ENCODE measurements around the gene EDIL3. TPM values are rescaled to one million over a fixed set of nuclear protein-coding genes. Genes with fewer than 3 reads are reported as not detected.

EDIL3 gene
- total and polyA plus RNA-seq, 10 of the 15 experiments (the other 5 are each of a cell fraction or from before 2014, with no cell fraction given) = 0.01 to 0.62 (median 0.20) TPM

- H3K4me2 ChIP-seq (ENCODE audit: control insufficient read depth, insufficient read depth) = no peak overlapping the region
- no peak overlapping the region for H3K4me3 ChIP-seq
- H4K20me1 ChIP-seq (ENCODE audit: control insufficient read depth, insufficient read depth) = no peaks in the 10 kb centered on the region
- H3K4me1 ChIP-seq (ENCODE audit: control insufficient read depth, insufficient read depth, low read length) = no peaks in the 10 kb centered on the region
- ATAC-seq = no peak
- BruUV-seq (replicated peaks) = no TSS peak
- SMC1A ChIA-PET (ENCODE audit: uncharacterized antibody, unreplicated experiment) = no interaction called here
- H3K27ac ChIP-seq (ENCODE audit: control insufficient read depth, insufficient read depth) = no peak overlapping the region
- H3K9ac ChIP-seq (ENCODE audit: control insufficient read depth, insufficient read depth, low read length) = no peak overlapping the region
- H2AFZ ChIP-seq (ENCODE audit: control insufficient read depth, low read depth, low read length) = no peak overlapping the region
- CTCF ChIA-PET = no interaction called here
- RAD21 ChIA-PET (ENCODE audit: unreplicated experiment) = no interaction called here
- no peaks in the 10 kb centered on the region for H3K9me3 ChIP-seq (replicated peaks; ENCODE audit: control insufficient read depth, insufficient read depth, low read length)
- no peak for TF ChIP-seq EED (IDR thresholded peaks at IDR 0.05; ENCODE audit: low read depth)
- H3K27me3 ChIP-seq (replicated peaks in 1 of 2; ENCODE audit: control insufficient read depth in 2 of 2, insufficient read depth in 2 of 2, low read length in 1 of 2) = no peaks in the 10 kb centered on the region
- no peak for DNase-seq (ENCODE audit: low read depth, low spot score)
- in situ Hi-C loops (cut with MboI) = no loop called here
- no peak for FAIRE-seq
- H3K36me3 ChIP-seq (ENCODE audit: control insufficient read depth in 2 of 2, insufficient read depth in 2 of 2, low read length in 1 of 2) = no peaks in the 10 kb centered on the region
- intact Hi-C loops (cut with micrococcal nuclease; ENCODE audit: unreplicated experiment) = no loop called here
- POLR2A ChIA-PET = no interaction called here
- no peaks in the 10 kb centered on the region for H3K79me2 ChIP-seq (ENCODE audit: control insufficient read depth, insufficient read depth, low read length)
Measured at GRCh38 chr5:84362061-84362720, 22.5 kb downstream of the EDIL3 start.

GRCh38 chr5:84361572-84361971 lies 23.1 kb downstream of the EDIL3 start:
- RAD21 ChIA-PET (ENCODE audit: unreplicated experiment) = no interaction called here
- Histone ChIP-seq H2AFZ (ENCODE audit: control insufficient read depth, low read depth, low read length) (no peak overlapping the region), H3K79me2 (ENCODE audit: control insufficient read depth, insufficient read depth, low read length) (no peaks in the 10 kb centered on the region), H3K4me3 (no peak overlapping the region), H4K20me1 (ENCODE audit: control insufficient read depth, insufficient read depth) (no peaks in the 10 kb centered on the region), H3K4me1 (ENCODE audit: control insufficient read depth, insufficient read depth, low read length) (no peaks in the 10 kb centered on the region), H3K27ac (ENCODE audit: control insufficient read depth, insufficient read depth) (no peak overlapping the region), H3K9me3 (replicated peaks; ENCODE audit: control insufficient read depth, insufficient read depth, low read length) (no peaks in the 10 kb centered on the region), H3K9ac (ENCODE audit: control insufficient read depth, insufficient read depth, low read length) (no peak overlapping the region), H3K36me3 (ENCODE audit: control insufficient read depth in 2 of 2, insufficient read depth in 2 of 2, low read length in 1 of 2) (no peaks in the 10 kb centered on the region), H3K4me2 (ENCODE audit: control insufficient read depth, insufficient read depth) (no peak overlapping the region), H3K27me3 (replicated peaks in 1 of 2; ENCODE audit: control insufficient read depth in 2 of 2, insufficient read depth in 2 of 2, low read length in 1 of 2) (no peaks in the 10 kb centered on the region)
- in situ Hi-C loops (cut with MboI) = no loop called here
- BruUV-seq (replicated peaks) = no TSS peak
- no peak for FAIRE-seq
- no peak for DNase-seq (ENCODE audit: low read depth, low spot score)
- 16% methylated on average over 2 of the region's 2 CpGs for WGBS (ENCODE audit: insufficient coverage, insufficient replicate concordance, low lambda C conversion rate, missing lambda C conversion rate)
- intact Hi-C loops (cut with micrococcal nuclease; ENCODE audit: unreplicated experiment) = no loop called here
- CTCF ChIA-PET = no interaction called here
- POLR2A ChIA-PET = no interaction called here
- SMC1A ChIA-PET (ENCODE audit: uncharacterized antibody, unreplicated experiment) = no interaction called here
- no peak for ATAC-seq
- TF ChIP-seq RB1 (IDR thresholded peaks at IDR 0.05; ENCODE audit: borderline replicate concordance) = no peak
- no peak for TF ChIP-seq E2F8 (IDR thresholded peaks at IDR 0.05; ENCODE audit: low read depth, partially characterized antibody)
- no peak for TF ChIP-seq ATF2 (IDR thresholded peaks at IDR 0.05; ENCODE audit: low read length)
- no peak for TF ChIP-seq ETV6 (conservative IDR thresholded peaks at IDR 0.05 in 1 of 2, IDR thresholded peaks at IDR 0.05 in 1 of 2; ENCODE audit: borderline replicate concordance in 1 of 2, low read depth in 1 of 2)
- TF ChIP-seq ZBTB40 (IDR thresholded peaks at IDR 0.05; ENCODE audit: borderline replicate concordance) = no peak
- TF ChIP-seq SPI1 (IDR thresholded peaks at IDR 0.05; ENCODE audit: borderline replicate concordance, insufficient read depth, low read depth, low read length) = no peak
- TF ChIP-seq BMI1 (IDR thresholded peaks at IDR 0.05; ENCODE audit: borderline replicate concordance) = no peak
- TF ChIP-seq PAX8 (IDR thresholded peaks at IDR 0.05) = no peak
